Measurements from ENCODE around the gene C1orf159.
"Not testable (repeated sequence)": the region's sequence is repeated elsewhere in the genome, so short reads cannot be mapped to it uniquely, and the experiment has no call there.

C1orf159 gene

GRCh38 chr1:1058921-1059493 lies 56.9 kb downstream of the C1orf159 start:
- no peaks in the 10 kb centered on the region for H3K4me1 ChIP-seq (ENCODE audit: control insufficient read depth, low read depth, low read length)
- H3K56ac ChIP-seq (ENCODE audit: low read length): peak overlapping the region; percentile 67
- H3K4me2 ChIP-seq (ENCODE audit: low read length): peak overlapping the region; percentile 80
- H3K18ac ChIP-seq (ENCODE audit: low read length): peak overlapping the region; percentile 31
- no peaks in the 10 kb centered on the region for H3K79me2 ChIP-seq (ENCODE audit: control insufficient read depth, insufficient read depth, low read length)
- no CpG with 5 or more reads among the region's 48 CpGs for WGBS (ENCODE audit: extremely low coverage, insufficient coverage, low lambda C conversion rate)
- no peak overlapping the region for H2AK5ac ChIP-seq (ENCODE audit: low read length)
- no peak overlapping the region for H3K4ac ChIP-seq (ENCODE audit: low read depth, low read length)
- H3K27me3 ChIP-seq (ENCODE audit: insufficient read depth, low read length, poor library complexity): peaks cover 5% of the 10 kb centered on the region
- no peak overlapping the region for H4K8ac ChIP-seq (ENCODE audit: low read depth, low read length)
- H2BK5ac ChIP-seq (ENCODE audit: low read length): no peak overlapping the region
- H3K27ac ChIP-seq (ENCODE audit: low read depth, low read length): no peak overlapping the region
- DNase-seq: peak; percentile 42
- no peak overlapping the region for H4K5ac ChIP-seq (ENCODE audit: low read length)
- H3K79me1 ChIP-seq (ENCODE audit: low read length): no peaks in the 10 kb centered on the region
- H3K9ac ChIP-seq (ENCODE audit: low read length): peak overlapping the region; percentile 64
- H3K23ac ChIP-seq (ENCODE audit: low read length): no peak overlapping the region
- H3K36me3 ChIP-seq (ENCODE audit: control insufficient read depth, insufficient read depth, low read length): no peaks in the 10 kb centered on the region
- H2BK120ac ChIP-seq (ENCODE audit: low read depth, low read length): no peak overlapping the region
- H2BK15ac ChIP-seq (replicated peaks; ENCODE audit: low read depth): no peak overlapping the region
- H3K4me3 ChIP-seq (ENCODE audit: low read length): no peak overlapping the region

DNA sequence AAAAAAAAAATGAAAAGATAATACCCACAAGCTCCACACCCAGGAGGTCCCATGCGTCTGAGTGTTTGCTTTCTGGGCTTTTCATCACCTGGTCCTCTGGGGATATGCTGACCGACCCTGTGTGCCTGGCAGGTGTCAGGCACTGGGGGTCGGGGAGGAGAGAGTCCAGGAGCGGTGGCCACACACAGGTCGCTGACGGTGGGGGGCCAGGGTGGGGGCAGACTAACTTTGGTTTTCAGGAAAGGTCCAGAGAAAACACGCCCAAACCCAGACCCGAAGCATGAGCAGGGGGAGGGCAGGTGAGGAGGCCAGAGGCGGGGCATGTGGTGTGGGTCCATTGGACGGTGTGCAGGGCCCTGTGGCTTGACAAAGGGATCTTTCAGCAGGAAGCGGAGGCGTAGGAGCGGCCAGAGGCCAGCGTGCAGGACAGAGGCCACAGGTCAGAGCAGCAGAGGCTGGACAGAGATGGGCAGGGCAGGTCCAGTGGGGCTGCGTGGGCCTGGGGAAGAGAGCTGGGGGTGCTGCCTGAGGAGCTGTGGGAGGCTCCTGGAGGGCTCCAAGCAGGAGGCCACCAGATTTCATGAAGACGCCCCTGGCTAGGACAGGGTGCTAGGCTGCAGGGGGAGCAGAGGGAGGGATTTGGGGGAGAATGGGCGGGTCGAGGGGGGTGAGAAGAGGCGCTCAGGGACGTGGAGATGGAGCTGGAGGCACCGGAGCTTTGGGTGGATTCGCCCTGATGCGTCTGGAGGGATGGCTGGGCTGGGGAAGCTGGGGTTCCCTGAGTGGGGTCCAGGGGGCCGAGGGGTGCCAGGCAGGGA lies 57.6 kb downstream of the C1orf159 start:
- Histone ChIP-seq H3K27me3 (ENCODE audit: insufficient read depth, low read length, poor library complexity) (peaks cover 5% of the 10 kb centered on the region), H2BK15ac (replicated peaks; ENCODE audit: low read depth) (no peak overlapping the region)
- no peak for DNase-seq

GRCh38 chr1:1057769-1058087 lies 58.2 kb downstream of the C1orf159 start:
- not testable (repeated sequence) for H3K27me3 ChIP-seq (ENCODE audit: insufficient read depth, low read length, poor library complexity)
- no CpG with 5 or more reads among the region's 15 CpGs for WGBS (ENCODE audit: extremely low coverage, insufficient coverage, low lambda C conversion rate)

More for the DNA sequence above, 57.6 kb downstream of the C1orf159 start:
- Histone ChIP-seq H2AK5ac (ENCODE audit: low read length) (no peak overlapping the region), H3K4me3 (ENCODE audit: low read length) (no peak overlapping the region), H3K18ac (ENCODE audit: low read length) (no peak overlapping the region), H3K27ac (ENCODE audit: low read depth, low read length) (no peak overlapping the region), H3K56ac (ENCODE audit: low read length) (no peak overlapping the region), H3K79me1 (ENCODE audit: low read length) (no peaks in the 10 kb centered on the region), H3K79me2 (ENCODE audit: control insufficient read depth, insufficient read depth, low read length) (no peaks in the 10 kb centered on the region), H3K4me1 (ENCODE audit: control insufficient read depth, low read depth, low read length) (no peaks in the 10 kb centered on the region), H4K5ac (ENCODE audit: low read length) (no peak overlapping the region), H3K4ac (ENCODE audit: low read depth, low read length) (no peak overlapping the region), H3K36me3 (ENCODE audit: control insufficient read depth, insufficient read depth, low read length) (no peaks in the 10 kb centered on the region), H3K9ac (ENCODE audit: low read length) (no peak overlapping the region), H2BK5ac (ENCODE audit: low read length) (no peak overlapping the region), H2BK120ac (ENCODE audit: low read depth, low read length) (no peak overlapping the region), H3K4me2 (ENCODE audit: low read length) (no peak overlapping the region), H3K23ac (ENCODE audit: low read length) (no peak overlapping the region), H4K8ac (ENCODE audit: low read depth, low read length) (no peak overlapping the region)
- no CpG with 5 or more reads among the region's 24 CpGs for WGBS (ENCODE audit: extremely low coverage, insufficient coverage, low lambda C conversion rate)

GRCh38 chr1:1055841-1056736 lies 59.8 kb downstream of the C1orf159 start:
- Histone ChIP-seq H2BK120ac (ENCODE audit: low read depth, low read length) (no peak overlapping the region), H3K27me3 (ENCODE audit: insufficient read depth, low read length, poor library complexity) (peaks cover 5% of the 10 kb centered on the region), H3K56ac (ENCODE audit: low read length) (no peak overlapping the region), H4K8ac (ENCODE audit: low read depth, low read length) (no peak overlapping the region), H3K36me3 (ENCODE audit: control insufficient read depth, insufficient read depth, low read length) (peaks cover 4% of the 10 kb centered on the region), H3K79me1 (ENCODE audit: low read length) (no peaks in the 10 kb centered on the region), H4K5ac (ENCODE audit: low read length) (no peak overlapping the region), H2BK5ac (ENCODE audit: low read length) (no peak overlapping the region), H2BK15ac (replicated peaks; ENCODE audit: low read depth) (no peak overlapping the region), H3K4me3 (ENCODE audit: low read length) (no peak overlapping the region), H3K27ac (ENCODE audit: low read depth, low read length) (no peak overlapping the region), H3K79me2 (ENCODE audit: control insufficient read depth, insufficient read depth, low read length) (no peaks in the 10 kb centered on the region), H3K23ac (ENCODE audit: low read length) (no peak overlapping the region), H3K18ac (ENCODE audit: low read length) (no peak overlapping the region), H2AK5ac (ENCODE audit: low read length) (no peak overlapping the region), H3K9ac (ENCODE audit: low read length) (no peak overlapping the region), H3K4ac (ENCODE audit: low read depth, low read length) (no peak overlapping the region), H3K4me2 (ENCODE audit: low read length) (no peak overlapping the region), H3K4me1 (ENCODE audit: control insufficient read depth, low read depth, low read length) (no peaks in the 10 kb centered on the region)
- WGBS (ENCODE audit: extremely low coverage, insufficient coverage, low lambda C conversion rate): no CpG with 5 or more reads among the region's 50 CpGs
- DNase-seq: no peak

More at GRCh38 chr1:1057769-1058087, 58.2 kb downstream of the C1orf159 start:
- not testable (repeated sequence) for H3K79me1 ChIP-seq (ENCODE audit: low read length); H3K4me2 ChIP-seq (ENCODE audit: low read length); H3K4ac ChIP-seq (ENCODE audit: low read depth, low read length); H2BK5ac ChIP-seq (ENCODE audit: low read length); H3K9ac ChIP-seq (ENCODE audit: low read length); H4K8ac ChIP-seq (ENCODE audit: low read depth, low read length); DNase-seq; H2BK15ac ChIP-seq (replicated peaks; ENCODE audit: low read depth); H3K18ac ChIP-seq (ENCODE audit: low read length); H2AK5ac ChIP-seq (ENCODE audit: low read length); H3K4me3 ChIP-seq (ENCODE audit: low read length); H3K27ac ChIP-seq (ENCODE audit: low read depth, low read length); H3K79me2 ChIP-seq (ENCODE audit: control insufficient read depth, insufficient read depth, low read length); H2BK120ac ChIP-seq (ENCODE audit: low read depth, low read length); H3K36me3 ChIP-seq (ENCODE audit: control insufficient read depth, insufficient read depth, low read length); H4K5ac ChIP-seq (ENCODE audit: low read length); H3K4me1 ChIP-seq (ENCODE audit: control insufficient read depth, low read depth, low read length); H3K23ac ChIP-seq (ENCODE audit: low read length); H3K56ac ChIP-seq (ENCODE audit: low read length)

GRCh38 chr1:1054971-1055370 lies 60.9 kb downstream of the C1orf159 start:
- Histone ChIP-seq H3K4me2 (ENCODE audit: low read length) (no peak overlapping the region), H2BK5ac (ENCODE audit: low read length) (no peak overlapping the region), H2BK15ac (replicated peaks; ENCODE audit: low read depth) (no peak overlapping the region), H3K4ac (ENCODE audit: low read depth, low read length) (no peak overlapping the region), H3K18ac (ENCODE audit: low read length) (no peak overlapping the region), H3K4me3 (ENCODE audit: low read length) (no peak overlapping the region), H4K5ac (ENCODE audit: low read length) (no peak overlapping the region), H3K79me2 (ENCODE audit: control insufficient read depth, insufficient read depth, low read length) (no peaks in the 10 kb centered on the region), H3K9ac (ENCODE audit: low read length) (no peak overlapping the region), H3K27ac (ENCODE audit: low read depth, low read length) (no peak overlapping the region), H3K56ac (ENCODE audit: low read length) (no peak overlapping the region), H2BK120ac (ENCODE audit: low read depth, low read length) (no peak overlapping the region), H2AK5ac (ENCODE audit: low read length) (no peak overlapping the region), H4K8ac (ENCODE audit: low read depth, low read length) (no peak overlapping the region), H3K23ac (ENCODE audit: low read length) (no peak overlapping the region), H3K4me1 (ENCODE audit: control insufficient read depth, low read depth, low read length) (no peaks in the 10 kb centered on the region), H3K79me1 (ENCODE audit: low read length) (no peaks in the 10 kb centered on the region), H3K27me3 (ENCODE audit: insufficient read depth, low read length, poor library complexity) (no peaks in the 10 kb centered on the region), H3K36me3 (ENCODE audit: control insufficient read depth, insufficient read depth, low read length) (peaks cover 4% of the 10 kb centered on the region)
- DNase-seq: no peak
- no CpG with 5 or more reads among the region's 23 CpGs for WGBS (ENCODE audit: extremely low coverage, insufficient coverage, low lambda C conversion rate)
